DND-41 (cell line): ENCODE results near the gene FMO4.

Experiments used
- ATAC-seq: fragments of 200-7000 bp; cut with Tn5 transposase; 3 replicates; pipeline ENCODE4 v1.9.1; 2021; ENCODE audit warnings: low read depth; ENCODE audit not compliant: insufficient read depth
- DNase-seq: peaks from one replicate; pipeline ENCODE4 v3.0.0-alpha.2; 2020
- H2AFZ ChIP-seq: 2 replicates; pipeline ENCODE4 v1.6.0; 2012; ENCODE audit warnings: low read depth, low read length
- H3K27ac ChIP-seq: 2 replicates; pipeline ENCODE4 v1.5.1; 2012; ENCODE audit warnings: low read length, inconsistent platforms
- H3K27me3 ChIP-seq: fragments of 200-600 bp; sonication (generic); 2 replicates; pipeline ENCODE4 v1.6.0; 2012; ENCODE audit warnings: low read length, mild to moderate bottlenecking, inconsistent platforms; ENCODE audit not compliant: insufficient read depth, poor library complexity
- H3K36me3 ChIP-seq: 2 replicates; pipeline ENCODE4 v1.5.1; 2012; ENCODE audit warnings: low read length, inconsistent platforms; ENCODE audit not compliant: insufficient read depth
- H3K4me1 ChIP-seq: 2 replicates; pipeline ENCODE4 v1.5.1; 2012; ENCODE audit warnings: mild to moderate bottlenecking, low read length; ENCODE audit not compliant: insufficient read depth
- H3K4me2 ChIP-seq: 2 replicates; pipeline ENCODE4 v1.6.0; 2012; ENCODE audit warnings: mild to moderate bottlenecking, moderate library complexity, low read length, inconsistent platforms; ENCODE audit not compliant: insufficient read depth
- H3K4me3 ChIP-seq, 2 experiments: fragments of 200-600 bp in 1 of 2; shearing (Covaris generic) in 1 of 2; 2 replicates each; pipeline ENCODE4 v1.5.1; 2012 to 2016; ENCODE audit warnings: inconsistent platforms in 2 of 2, low read length in 2 of 2, mild to moderate bottlenecking in 2 of 2, low read depth in 1 of 2, moderate library complexity in 1 of 2
- H3K79me2 ChIP-seq: 2 replicates; pipeline ENCODE4 v1.6.0; 2012; ENCODE audit warnings: low read length, inconsistent platforms; ENCODE audit not compliant: insufficient read depth
- H3K9ac ChIP-seq: 2 replicates; pipeline ENCODE4 v1.6.0; 2012; ENCODE audit warnings: low read depth, mild to moderate bottlenecking, inconsistent platforms, low read length, moderate library complexity
- H3K9me3 ChIP-seq: 2 replicates; pipeline ENCODE4 v1.5.1; 2012; ENCODE audit warnings: low read length, moderate library complexity, mild to moderate bottlenecking, inconsistent platforms; ENCODE audit not compliant: insufficient read depth, severe bottlenecking
- H4K20me1 ChIP-seq: 2 replicates; pipeline ENCODE4 v1.6.0; 2012; ENCODE audit warnings: low read length; ENCODE audit not compliant: insufficient read depth
- CTCF ChIP-seq: IDR thresholded peaks from 2 replicates; pipeline ENCODE4 v1.5.1; 2012; ENCODE audit warnings: borderline replicate concordance, low read length, moderate library complexity, mild to moderate bottlenecking; ENCODE audit not compliant: poor library complexity, severe bottlenecking; ENCODE audit errors: extremely low read depth
- EZH2 ChIP-seq: IDR thresholded peaks from 3 replicates; pipeline ENCODE4 v1.6.1; 2012; ENCODE audit warnings: borderline replicate concordance, low read depth, mild to moderate bottlenecking, moderate library complexity, low read length, inconsistent platforms; ENCODE audit not compliant: severe bottlenecking

FMO4 gene

GRCh38 chr1:171344473-171344820 lies 30.5 kb downstream of the FMO4 start:
- H2AFZ ChIP-seq, result no peak overlapping the region
- peaks cover 2% of the 10 kb centered on the region for H3K9me3 ChIP-seq
- TF ChIP-seq EZH2, result no peak
- H3K79me2 ChIP-seq, result no peaks in the 10 kb centered on the region
- H3K9ac ChIP-seq, result no peak overlapping the region
- no peak overlapping the region for H3K27ac ChIP-seq
- no peaks in the 10 kb centered on the region for H3K36me3 ChIP-seq
- no peaks in the 10 kb centered on the region for H4K20me1 ChIP-seq
- H3K4me2 ChIP-seq, result no peak overlapping the region
- ATAC-seq, result no peak
- no peak for DNase-seq
- H3K27me3 ChIP-seq, result no peaks in the 10 kb centered on the region
- H3K4me1 ChIP-seq, result no peaks in the 10 kb centered on the region
- no peak overlapping the region for H3K4me3 ChIP-seq

- ATAC-seq (no peak), DNase-seq (no peak)
- H3K9ac ChIP-seq, result no peak overlapping the region
- no peak overlapping the region for H2AFZ ChIP-seq
- TF ChIP-seq EZH2, result no peak
- no peak for TF ChIP-seq CTCF
- no peak overlapping the region for H3K4me3 ChIP-seq
- no peak overlapping the region for H3K27ac ChIP-seq
- H3K4me2 ChIP-seq, result no peak overlapping the region
- no peaks in the 10 kb centered on the region for H3K27me3 ChIP-seq
- no peaks in the 10 kb centered on the region for H4K20me1 ChIP-seq
- no peaks in the 10 kb centered on the region for H3K4me1 ChIP-seq
- H3K9me3 ChIP-seq, result peaks cover 2% of the 10 kb centered on the region
- no peaks in the 10 kb centered on the region for H3K36me3 ChIP-seq
- H3K79me2 ChIP-seq, result no peaks in the 10 kb centered on the region
Observed at GRCh38 chr1:171345536-171345935, 31.6 kb downstream of the FMO4 start.

GRCh38 chr1:171346881-171347280 lies 32.9 kb downstream of the FMO4 start:
- no peak overlapping the region for H3K27ac ChIP-seq
- no peaks in the 10 kb centered on the region for H4K20me1 ChIP-seq
- no peak overlapping the region for H3K9ac ChIP-seq
- no peaks in the 10 kb centered on the region for H3K27me3 ChIP-seq
- no peak for DNase-seq
- no peaks in the 10 kb centered on the region for H3K4me1 ChIP-seq
- H3K4me2 ChIP-seq, result no peak overlapping the region
- no peak overlapping the region for H3K4me3 ChIP-seq
- no peaks in the 10 kb centered on the region for H3K36me3 ChIP-seq
- H3K9me3 ChIP-seq, result peaks cover 2% of the 10 kb centered on the region
- TF ChIP-seq CTCF, result no peak
- TF ChIP-seq EZH2, result no peak
- H2AFZ ChIP-seq, result no peak overlapping the region
- no peaks in the 10 kb centered on the region for H3K79me2 ChIP-seq
- ATAC-seq, result no peak

- DNase-seq (no peak), ATAC-seq (no peak)
- no peak for TF ChIP-seq EZH2
- Histone ChIP-seq H3K79me2 (no peaks in the 10 kb centered on the region), H3K4me3 (no peak overlapping the region), H3K9ac (no peak overlapping the region), H3K9me3 (peaks cover 2% of the 10 kb centered on the region), H3K4me1 (no peaks in the 10 kb centered on the region), H4K20me1 (no peaks in the 10 kb centered on the region), H3K27ac (no peak overlapping the region), H3K36me3 (no peaks in the 10 kb centered on the region), H3K27me3 (no peaks in the 10 kb centered on the region), H3K4me2 (no peak overlapping the region), H2AFZ (no peak overlapping the region)
Observed at GRCh38 chr1:171350594-171350993, 36.6 kb downstream of the FMO4 start.
